Adrenal gland (tissue), 12 donors: Measurements from ENCODE around the gene CELA1. TPM values are rescaled to one million over a fixed set of nuclear protein-coding genes. Genes with fewer than 3 reads are reported as not detected.
"Not testable (repeated sequence)": the region's sequence is repeated elsewhere in the genome, so short reads cannot be mapped to it uniquely, and the experiment has no call there.

ENCODE experiments used
- DNase-seq, 7 donors: peaks; one replicate each; pipeline ENCODE4 v3.0.0-alpha.2; 2019 to 2020
- H3K27ac ChIP-seq, 5 donors: fragments of 200-600 bp; sonication (generic) in 4 of 5; 1 replicate in 3 of 5; 2 replicates in 2 of 5; pipeline versions ENCODE4 v1.5.1 to v1.8.0; 2016 to 2020; ENCODE audit warnings: mild to moderate bottlenecking in 1 of 5
- H3K27me3 ChIP-seq: fragments of 200-600 bp; 2 replicates; pipeline ENCODE4 v1.8.0; 2021
- H3K36me3 ChIP-seq, 2 donors: fragments of 200-600 bp; replicated peaks in 1 of 2; 1 replicate in 1 of 2; 2 replicates in 1 of 2; pipeline versions ENCODE4 v1.5.1 to v1.8.0; 2018 to 2022
- H3K4me1 ChIP-seq, 2 donors: fragments of 200-600 bp; replicated peaks in 1 of 2; 1 replicate in 1 of 2; 2 replicates in 1 of 2; pipeline versions ENCODE4 v1.5.1 to v1.8.0; 2018 to 2021
- H3K4me3 ChIP-seq, 4 donors: fragments of 200-600 bp; sonication (generic) in 3 of 4; one replicate each; pipeline ENCODE4 v1.5.1; 2016 to 2018
- H3K9me3 ChIP-seq, 3 donors: fragments of 200-600 bp; sonication (generic) in 1 of 3; replicated peaks in 1 of 3; 1 replicate in 2 of 3; 2 replicates in 1 of 3; pipeline versions ENCODE4 v1.5.1 to v1.8.0; 2016 to 2021
- CTCF ChIP-seq, 6 experiments: fragments of 450-650 bp in 4 of 6; fragments of 200-600 bp in 2 of 6; sonication (generic) in 1 of 6; IDR thresholded peaks; 1 replicate in 5 of 6; 2 replicates in 1 of 6; pipeline versions ENCODE4 v1.5.1 to v1.8.0; 2016 to 2021; ENCODE audit warnings: antibody characterized with exemption in 6 of 6, mild to moderate bottlenecking in 2 of 6, moderate library complexity in 1 of 6
- POLR2A ChIP-seq, 2 donors: fragments of 450-650 bp; IDR thresholded peaks; one replicate each; pipeline ENCODE4 v1.6.1; 2017; ENCODE audit warnings: antibody characterized with exemption in 2 of 2, mild to moderate bottlenecking in 2 of 2, moderate library complexity in 1 of 2
- WGBS, 4 donors: extraction: QIAGEN DNeasy Blood & Tissue Kit in 2 of 4; methylation state at CpG; one replicate each; pipeline versions ENCODE4 v1.1.5 to v1.1.7; 2013 to 2017; 5-methylcytosine and 5-hydroxymethylcytosine counted together
- intact Hi-C, 2 donors: fragments of 100-400 bp; cut with DNase I; formaldehyde crosslinking; loops; one replicate each; pipeline versions ENCODE4 v1.14.1 to v1.15.0; 2022 to 2023
- polyA plus RNA-seq, 3 donors: library from polyadenylated mRNA; stranded (reverse); fragments of 200-250 nt in 2 of 3; fragments of 350-450 nt in 1 of 3; fragmentation: Illumina TruSeq in 1 of 3; extraction: RNeasy Lipid Tissue Mini Kit (QIAGEN cat#74804) in 1 of 3; gene quantifications; one replicate each; pipeline ENCODE4 v1.2.3, GENCODE V29; 2013 to 2014
- total RNA-seq, 9 donors: library from RNA; depleted of rRNA in 4 of 9; stranded (reverse); fragments of >200 nt in 4 of 9; fragments of 120-200 nt in 1 of 9; fragmentation: NEBNext Ultra II Directional in 1 of 9; extraction: Animal tissue kit (Norgen Biotek cat#: 25700) in 1 of 9; gene quantifications; one replicate each; pipeline versions ENCODE4 v1.1.0 to v1.2.4, GENCODE V29; 2013 to 2023
- donor health status: healthy with polysubstance abuse.
- donor health status: Bipolar disorder and iron deficiency.
- donor health status: DM: yes; HTN: yes; CAD: no.
- donor health status: DM: no; HTN: no; CAD: no.
- donor health status: DM: no; HTN: no; CAD: no.
- donor health status: DM: yes; HTN: yes; CAD: no.

CELA1 gene
- total and polyA plus RNA-seq, 12 donors, result 0.11 to 9.4 (median 1.1) TPM; not detected in 1

- H3K4me1 ChIP-seq, result peaks cover 0 to 11% of the 10 kb centered on the region in 2 donors
- no peak for TF ChIP-seq CTCF (IDR thresholded peaks at IDR 0.05)
- no peak for TF ChIP-seq POLR2A (IDR thresholded peaks at IDR 0.05)
- H3K27ac ChIP-seq, result no peak overlapping the region
- no peak overlapping the region for H3K4me3 ChIP-seq
- 85 to 100% (median 93%) methylated on average over 1 of the region's 1 CpG for WGBS, 4 donors
- DNase-seq, result no peak
- H3K9me3 ChIP-seq, result no peaks in the 10 kb centered on the region
- no peaks in the 10 kb centered on the region for H3K27me3 ChIP-seq
- intact Hi-C loops, result no loop called here
- no peaks in the 10 kb centered on the region for H3K36me3 ChIP-seq
Observed at GRCh38 chr12:51311389-51311788, 35.1 kb downstream of the CELA1 start.

GRCh38 chr12:51307655-51308593, 38.6 kb downstream of the CELA1 start:
- no peaks in the 10 kb centered on the region for H3K36me3 ChIP-seq
- H3K27ac ChIP-seq, result no peak overlapping the region
- no peaks in the 10 kb centered on the region for H3K27me3 ChIP-seq
- DNase-seq, result peak in 2 of 7 donors; percentile 20 to 29
- H3K9me3 ChIP-seq, result no peaks in the 10 kb centered on the region
- H3K4me1 ChIP-seq, result peaks cover 0 to 11% of the 10 kb centered on the region in 2 donors
- intact Hi-C loops, result no loop called here
- WGBS, 4 donors, result 70 to 81% (median 78%) methylated on average over 6 of the region's 6 CpGs
- H3K4me3 ChIP-seq, result no peak overlapping the region
- no peak for TF ChIP-seq CTCF (IDR thresholded peaks at IDR 0.05)
- no peak for TF ChIP-seq POLR2A (IDR thresholded peaks at IDR 0.05)

GRCh38 chr12:51306507-51306906, 40.0 kb downstream of the CELA1 start:
- H3K4me1 ChIP-seq, result peaks cover 0 to 4% of the 10 kb centered on the region in 2 donors
- H3K9me3 ChIP-seq, result no peaks in the 10 kb centered on the region
- TF ChIP-seq CTCF (IDR thresholded peaks at IDR 0.05) (no peak), POLR2A (IDR thresholded peaks at IDR 0.05) (no peak)
- WGBS, 4 donors, result 76 to 86% (median 82%) methylated on average over 5 of the region's 5 CpGs
- H3K27ac ChIP-seq, result no peak overlapping the region
- no peak overlapping the region for H3K4me3 ChIP-seq
- H3K36me3 ChIP-seq, result no peaks in the 10 kb centered on the region
- intact Hi-C loops, result no loop called here
- DNase-seq, result no peak
- H3K27me3 ChIP-seq, result no peaks in the 10 kb centered on the region

GRCh38 chr12:51300768-51301167, 45.7 kb downstream of the CELA1 start:
- DNase-seq, H3K4me3 ChIP-seq, H3K36me3 ChIP-seq, H3K4me1 ChIP-seq, H3K9me3 ChIP-seq, intact Hi-C loops, H3K27ac ChIP-seq, H3K27me3 ChIP-seq: not testable (repeated sequence)
- WGBS, 4 donors, result 84 to 92% (median 86%) methylated on average over 10 of the region's 10 CpGs
